ENCODE measurements around the gene LSAMP. TPM values are rescaled to one million over a fixed set of nuclear protein-coding genes. Genes with fewer than 3 reads are reported as not detected.

Gene LSAMP
- total RNA-seq, 1 donor: 3.3 TPM

DNA sequence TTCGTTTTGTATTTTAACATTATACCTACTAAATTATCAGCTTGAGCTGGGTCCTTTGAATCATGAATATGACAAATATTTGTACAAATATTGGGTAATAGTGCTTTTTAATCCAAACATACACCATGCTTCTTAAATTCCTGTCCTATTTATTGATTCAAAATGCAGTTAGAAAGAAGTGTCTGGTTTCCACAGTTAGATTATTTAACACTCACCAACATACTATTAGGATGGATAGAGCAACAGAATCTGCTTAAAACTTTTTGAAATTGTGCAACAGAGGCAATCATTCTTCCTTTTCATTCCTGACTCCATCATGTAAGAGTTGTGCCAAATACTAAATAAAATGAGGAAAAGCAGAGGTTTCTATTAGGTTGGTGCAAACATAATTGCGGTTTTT lies 281.2 kb downstream of the LSAMP start:
- no peak for TF ChIP-seq CTCF (IDR thresholded peaks at IDR 0.05; ENCODE audit: extremely low read depth, low read depth, low read length)
- DNase-seq (ENCODE audit: insufficient read length, low spot score, missing footprints): no peak

DNA sequence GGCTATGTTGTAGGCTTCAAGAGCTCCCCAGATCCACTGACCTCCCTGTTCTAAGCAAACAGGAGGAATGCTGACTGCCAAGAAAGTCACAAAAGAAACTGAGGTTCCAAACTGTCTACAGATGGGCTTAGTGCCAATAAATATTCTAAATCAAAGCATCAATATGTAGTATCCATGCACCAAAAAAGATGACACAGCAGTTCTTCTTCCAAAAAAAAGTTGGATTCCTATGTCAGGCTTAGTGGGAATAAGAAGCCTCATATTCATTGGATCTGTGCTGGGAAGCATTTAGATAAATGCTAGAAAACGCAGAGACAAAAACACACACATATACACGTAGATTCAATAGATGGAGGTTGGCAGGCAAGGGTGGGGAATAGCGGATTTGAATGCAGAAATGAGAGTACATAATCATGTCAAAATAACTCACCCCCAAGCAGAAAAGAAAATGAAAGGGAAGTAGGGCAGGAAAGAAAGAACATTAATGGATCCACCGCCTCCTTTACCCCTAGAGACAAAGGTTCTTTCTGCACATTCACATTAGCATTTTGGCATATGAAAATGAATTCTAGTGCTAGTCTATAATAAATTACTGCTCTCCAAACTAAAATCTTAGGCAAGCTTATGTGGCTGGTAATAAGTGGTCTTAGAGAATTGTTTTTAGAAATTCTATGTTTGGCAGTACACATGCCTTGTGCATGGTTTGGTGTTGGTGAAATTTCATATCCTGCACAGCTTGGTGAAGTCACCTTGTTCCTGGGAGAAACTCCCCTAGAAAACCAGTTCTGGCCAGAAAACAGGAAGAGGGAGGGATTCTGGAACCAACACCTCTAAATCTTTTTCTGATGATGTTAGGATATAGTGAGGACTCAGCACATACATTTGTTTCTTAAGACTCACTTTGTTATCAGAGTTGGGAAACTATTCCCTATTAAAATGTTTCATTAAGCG lies 283.4 kb downstream of the LSAMP start:
- no peak for TF ChIP-seq CTCF (IDR thresholded peaks at IDR 0.05; ENCODE audit: extremely low read depth, low read depth, low read length)
- Histone ChIP-seq H3K79me2 (ENCODE audit: insufficient read depth, low read length) (no peaks in the 10 kb centered on the region), H3K27me3 (ENCODE audit: insufficient read depth, low read length) (no peaks in the 10 kb centered on the region), H3K27ac (ENCODE audit: low read depth, low read length) (no peak overlapping the region), H4K20me1 (ENCODE audit: insufficient read depth, low read length) (no peaks in the 10 kb centered on the region), H3K4me3 (ENCODE audit: insufficient read depth, low read length) (no peak overlapping the region), H3K4me2 (ENCODE audit: insufficient read depth, low read length) (no peak overlapping the region), H3K36me3 (ENCODE audit: insufficient read depth, low read length) (no peaks in the 10 kb centered on the region), H2AFZ (ENCODE audit: low read length) (no peak overlapping the region), H3K4me1 (ENCODE audit: insufficient read depth, low read length) (no peaks in the 10 kb centered on the region), H3K9me3 (ENCODE audit: low read depth, low read length) (no peaks in the 10 kb centered on the region)
- no peak for DNase-seq (ENCODE audit: insufficient read length, low spot score, missing footprints)

More for the DNA sequence above, 281.2 kb downstream of the LSAMP start:
- Histone ChIP-seq H4K20me1 (ENCODE audit: insufficient read depth, low read length) (no peaks in the 10 kb centered on the region), H3K4me3 (ENCODE audit: insufficient read depth, low read length) (no peak overlapping the region), H3K27ac (ENCODE audit: low read depth, low read length) (no peak overlapping the region), H2AFZ (ENCODE audit: low read length) (no peak overlapping the region), H3K36me3 (ENCODE audit: insufficient read depth, low read length) (no peaks in the 10 kb centered on the region), H3K27me3 (ENCODE audit: insufficient read depth, low read length) (no peaks in the 10 kb centered on the region), H3K9me3 (ENCODE audit: low read depth, low read length) (no peaks in the 10 kb centered on the region), H3K4me2 (ENCODE audit: insufficient read depth, low read length) (no peak overlapping the region), H3K79me2 (ENCODE audit: insufficient read depth, low read length) (no peaks in the 10 kb centered on the region), H3K4me1 (ENCODE audit: insufficient read depth, low read length) (no peaks in the 10 kb centered on the region)

DNA sequence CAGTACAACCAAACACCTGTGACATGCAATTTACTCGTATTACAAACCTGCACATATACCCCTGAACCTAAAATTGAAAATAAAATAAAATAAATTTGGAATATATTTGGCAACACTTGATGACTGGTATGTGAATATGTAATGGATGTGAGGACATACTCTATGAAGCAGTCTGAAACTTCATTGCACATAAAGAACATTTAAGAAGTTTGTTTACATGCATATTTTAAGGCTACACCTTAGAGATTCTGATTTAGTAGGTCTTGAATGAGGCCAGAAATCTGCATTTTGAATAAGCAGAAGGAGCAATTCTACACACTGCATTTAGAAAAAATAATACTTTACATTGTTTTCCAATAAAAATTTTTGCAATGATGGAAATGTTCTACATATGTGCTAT lies 284.7 kb downstream of the LSAMP start:
- Histone ChIP-seq H3K79me2 (ENCODE audit: insufficient read depth, low read length) (no peaks in the 10 kb centered on the region), H3K4me3 (ENCODE audit: insufficient read depth, low read length) (no peak overlapping the region), H3K4me2 (ENCODE audit: insufficient read depth, low read length) (no peak overlapping the region), H4K20me1 (ENCODE audit: insufficient read depth, low read length) (no peaks in the 10 kb centered on the region), H3K9me3 (ENCODE audit: low read depth, low read length) (no peaks in the 10 kb centered on the region), H3K36me3 (ENCODE audit: insufficient read depth, low read length) (no peaks in the 10 kb centered on the region), H2AFZ (ENCODE audit: low read length) (no peak overlapping the region), H3K27ac (ENCODE audit: low read depth, low read length) (no peak overlapping the region), H3K27me3 (ENCODE audit: insufficient read depth, low read length) (no peaks in the 10 kb centered on the region), H3K4me1 (ENCODE audit: insufficient read depth, low read length) (no peaks in the 10 kb centered on the region)
- no peak for DNase-seq (ENCODE audit: insufficient read length, low spot score, missing footprints)
- TF ChIP-seq CTCF (IDR thresholded peaks at IDR 0.05; ENCODE audit: extremely low read depth, low read depth, low read length): no peak

- Histone ChIP-seq H4K20me1 (ENCODE audit: insufficient read depth, low read length) (no peaks in the 10 kb centered on the region), H3K79me2 (ENCODE audit: insufficient read depth, low read length) (no peaks in the 10 kb centered on the region), H3K9me3 (ENCODE audit: low read depth, low read length) (no peaks in the 10 kb centered on the region), H3K4me3 (ENCODE audit: insufficient read depth, low read length) (no peak overlapping the region), H3K27me3 (ENCODE audit: insufficient read depth, low read length) (no peaks in the 10 kb centered on the region), H3K4me1 (ENCODE audit: insufficient read depth, low read length) (no peaks in the 10 kb centered on the region), H3K36me3 (ENCODE audit: insufficient read depth, low read length) (no peaks in the 10 kb centered on the region), H3K4me2 (ENCODE audit: insufficient read depth, low read length) (no peak overlapping the region), H2AFZ (ENCODE audit: low read length) (no peak overlapping the region), H3K27ac (ENCODE audit: low read depth, low read length) (no peak overlapping the region)
- TF ChIP-seq CTCF (IDR thresholded peaks at IDR 0.05; ENCODE audit: extremely low read depth, low read depth, low read length): no peak
- no peak for DNase-seq (ENCODE audit: insufficient read length, low spot score, missing footprints)
Observed at GRCh38 chr3:116155841-116156240, 289.4 kb downstream of the LSAMP start.

Data from osteoblast (primary cell).